MG63 (cell line): Measurements from ENCODE around the gene PRRX2. TPM values are rescaled to one million over a fixed set of nuclear protein-coding genes. Genes with fewer than 3 reads are reported as not detected.

Experiments used
- DNase-seq: peaks from one replicate; pipeline ENCODE4 v3.0.0-alpha.2; 2020
- H3K27me3 ChIP-seq: fragments of 250-450 bp; sonication (Bioruptor Pico); 2 replicates; pipeline ENCODE4 v1.5.1; 2020; ENCODE audit warnings: mild to moderate bottlenecking, moderate library complexity
- H3K36me3 ChIP-seq: fragments of 250-450 bp; sonication (Bioruptor Pico); 2 replicates; pipeline ENCODE4 v1.5.1; 2020; ENCODE audit warnings: mild to moderate bottlenecking, moderate library complexity
- H3K4me3 ChIP-seq: fragments of 250-450 bp; sonication (Bioruptor Pico); 2 replicates; pipeline ENCODE4 v1.5.1; 2020; ENCODE audit warnings: mild to moderate bottlenecking, moderate library complexity
- H3K9me3 ChIP-seq: fragments of 250-450 bp; sonication (Bioruptor Pico); 2 replicates; pipeline ENCODE4 v1.5.1; 2020; ENCODE audit warnings: mild to moderate bottlenecking, moderate library complexity
- total RNA-seq: library from RNA; depleted of rRNA; stranded (reverse); fragments of >200 nt; shearing (Covaris generic); gene quantifications from 2 replicates; pipeline ENCODE4 v1.2.3, GENCODE V29; 2014; ENCODE audit warnings: low replicate concordance

PRRX2 gene
- total RNA-seq, 1 experiment from 2014 or later, result 38.4 TPM

DNA sequence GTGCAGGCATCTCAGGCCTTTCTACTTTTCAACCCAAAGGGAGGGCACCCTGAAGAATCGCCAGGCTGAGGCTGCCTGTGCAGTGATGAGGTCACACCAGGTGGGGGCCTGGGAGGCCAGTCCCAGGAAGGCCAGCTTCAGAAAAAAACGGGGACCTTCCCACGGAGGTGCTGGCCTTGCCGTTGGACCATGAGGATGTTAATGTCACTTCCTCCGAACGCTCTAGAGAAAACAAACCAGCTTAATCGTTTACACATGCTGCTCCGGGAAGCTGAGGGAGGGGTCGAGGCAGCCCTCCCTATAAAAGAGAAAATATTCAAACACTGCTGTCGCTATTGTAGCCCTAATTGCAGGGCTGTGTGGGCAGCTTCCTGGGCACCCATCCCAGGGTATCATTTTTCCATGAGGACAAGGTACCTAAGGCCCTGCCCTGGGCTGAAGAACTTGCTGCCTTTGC lies 60.4 kb downstream of the PRRX2 start:
- peak; percentile 89 for DNase-seq
- Histone ChIP-seq H3K9me3 (no peaks in the 10 kb centered on the region), H3K4me3 (no peak overlapping the region), H3K27me3 (no peaks in the 10 kb centered on the region), H3K36me3 (no peaks in the 10 kb centered on the region; the same call in 1 of the 2 replicates)

DNA sequence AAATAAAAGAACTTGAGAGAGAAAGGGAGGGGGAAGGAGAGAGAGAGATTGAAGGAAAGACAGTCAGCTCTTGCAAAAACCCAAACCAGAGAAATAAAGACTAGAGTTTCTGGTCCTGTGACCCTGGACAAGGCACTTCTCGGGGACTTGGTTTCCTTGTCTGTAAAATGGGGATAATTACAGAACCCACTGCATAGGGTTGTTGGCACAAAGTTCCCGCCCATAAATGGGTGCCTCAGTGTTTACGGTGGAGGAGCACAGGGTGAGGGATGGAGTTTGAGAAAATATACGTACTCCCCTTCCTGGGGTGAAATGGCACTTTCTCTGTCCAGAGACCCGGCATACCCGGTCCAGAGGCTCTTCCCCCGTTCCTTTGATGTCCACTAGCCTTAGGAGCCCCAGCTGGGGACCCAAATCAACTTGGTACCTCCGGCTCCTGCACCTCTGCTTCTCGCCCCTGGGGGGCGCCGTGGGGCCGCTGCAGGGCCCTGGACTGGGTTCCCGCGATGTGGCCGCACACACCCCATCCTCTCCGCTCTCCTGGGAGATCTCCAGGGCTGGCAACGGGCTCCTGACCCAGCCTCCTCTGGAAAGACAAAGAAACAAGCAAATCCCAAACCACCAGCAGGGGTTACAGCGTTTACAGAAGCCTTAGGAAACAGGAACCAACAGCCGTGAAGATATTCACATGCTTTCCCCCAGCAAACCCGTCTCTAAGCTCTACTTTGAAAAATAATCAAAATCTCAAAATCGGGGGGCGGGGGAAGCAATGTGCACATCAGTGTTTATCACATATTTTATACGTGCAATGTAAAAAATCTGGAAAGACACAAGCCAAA lies 61.1 kb downstream of the PRRX2 start:
- Histone ChIP-seq H3K4me3 (no peak overlapping the region), H3K27me3 (no peaks in the 10 kb centered on the region)
- DNase-seq, result peak; percentile 96

DNA sequence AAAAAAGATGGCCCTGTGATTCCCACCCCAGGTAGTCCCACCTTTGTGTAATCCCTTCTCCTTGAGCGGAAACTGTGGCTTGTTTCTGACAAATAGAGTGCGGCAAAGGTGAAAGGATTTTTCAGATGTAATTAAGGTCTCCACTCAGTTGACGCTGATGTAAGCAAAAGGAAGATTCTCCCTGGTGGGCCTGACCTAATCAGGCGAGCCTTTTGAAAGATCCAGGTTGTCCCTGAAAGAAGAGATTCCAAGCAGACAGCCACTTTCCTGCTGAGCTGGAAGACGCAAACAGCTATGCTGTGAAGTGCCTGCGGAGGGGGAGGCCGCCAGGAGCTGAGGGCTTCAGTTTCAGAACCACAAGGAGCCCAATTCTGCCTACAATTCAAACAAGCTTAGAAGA lies 63.3 kb downstream of the PRRX2 start:
- no peak for DNase-seq
- H3K9me3 ChIP-seq, result no peaks in the 10 kb centered on the region
- H3K36me3 ChIP-seq, result no peaks in the 10 kb centered on the region
- no peaks in the 10 kb centered on the region for H3K27me3 ChIP-seq
- H3K4me3 ChIP-seq, result no peak overlapping the region

More for the DNA sequence above, 61.1 kb downstream of the PRRX2 start:
- H3K9me3 ChIP-seq, result no peaks in the 10 kb centered on the region
- H3K36me3 ChIP-seq, result no peaks in the 10 kb centered on the region

DNA sequence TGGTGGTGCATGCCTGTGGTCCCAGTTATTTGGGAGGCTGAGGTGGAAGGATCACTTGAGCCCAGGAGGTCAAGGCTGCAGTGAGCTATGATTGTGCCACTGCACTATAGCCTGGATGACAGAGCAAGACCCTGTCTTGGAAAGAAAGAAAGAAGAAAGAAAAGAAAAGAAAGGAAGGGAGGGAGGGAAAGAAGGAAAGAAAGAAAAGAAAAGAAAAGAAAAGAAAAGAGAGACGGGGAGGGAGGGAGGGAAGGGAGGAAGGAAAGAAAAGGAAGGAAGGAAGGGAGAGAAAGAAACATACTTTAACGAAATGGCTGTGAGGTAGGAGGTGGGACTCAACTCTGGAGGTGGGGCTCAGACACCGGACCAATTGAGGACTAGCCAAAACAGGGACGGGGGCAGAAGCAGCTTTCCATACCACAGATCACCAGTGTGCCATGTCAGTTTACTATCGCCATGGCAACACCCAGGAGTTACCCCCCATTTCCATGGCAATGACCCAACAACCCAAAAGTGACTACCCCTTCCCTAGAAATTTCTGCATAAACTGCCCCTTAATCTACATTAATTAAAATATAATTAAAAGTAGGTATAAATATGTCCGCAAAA lies 66.1 kb downstream of the PRRX2 start:
- no peaks in the 10 kb centered on the region for H3K9me3 ChIP-seq
- DNase-seq, result no peak
- no peak overlapping the region for H3K4me3 ChIP-seq
- H3K36me3 ChIP-seq, result no peaks in the 10 kb centered on the region
- H3K27me3 ChIP-seq, result no peaks in the 10 kb centered on the region

DNA sequence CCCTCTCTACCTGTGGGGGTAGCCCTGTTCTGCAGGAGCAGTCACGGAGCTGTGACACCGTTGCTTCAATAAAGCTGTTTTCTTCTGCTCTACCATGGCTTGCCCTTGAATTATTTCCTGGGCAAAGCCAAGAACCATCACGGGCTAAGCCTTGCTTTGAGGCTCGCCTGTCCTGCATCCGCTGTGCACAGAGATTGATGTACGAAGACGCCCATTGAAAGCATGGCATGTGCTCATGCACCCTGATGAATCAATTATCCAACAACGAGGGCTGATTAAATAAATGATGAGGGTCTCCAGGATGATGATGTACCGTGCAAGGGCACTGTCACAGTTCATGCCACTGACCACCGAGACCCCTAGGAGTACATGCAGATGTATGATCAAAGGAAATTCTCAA lies 66.7 kb downstream of the PRRX2 start:
- Histone ChIP-seq H3K9me3 (no peaks in the 10 kb centered on the region), H3K27me3 (no peaks in the 10 kb centered on the region), H3K4me3 (no peak overlapping the region), H3K36me3 (no peaks in the 10 kb centered on the region)
- no peak for DNase-seq

DNA sequence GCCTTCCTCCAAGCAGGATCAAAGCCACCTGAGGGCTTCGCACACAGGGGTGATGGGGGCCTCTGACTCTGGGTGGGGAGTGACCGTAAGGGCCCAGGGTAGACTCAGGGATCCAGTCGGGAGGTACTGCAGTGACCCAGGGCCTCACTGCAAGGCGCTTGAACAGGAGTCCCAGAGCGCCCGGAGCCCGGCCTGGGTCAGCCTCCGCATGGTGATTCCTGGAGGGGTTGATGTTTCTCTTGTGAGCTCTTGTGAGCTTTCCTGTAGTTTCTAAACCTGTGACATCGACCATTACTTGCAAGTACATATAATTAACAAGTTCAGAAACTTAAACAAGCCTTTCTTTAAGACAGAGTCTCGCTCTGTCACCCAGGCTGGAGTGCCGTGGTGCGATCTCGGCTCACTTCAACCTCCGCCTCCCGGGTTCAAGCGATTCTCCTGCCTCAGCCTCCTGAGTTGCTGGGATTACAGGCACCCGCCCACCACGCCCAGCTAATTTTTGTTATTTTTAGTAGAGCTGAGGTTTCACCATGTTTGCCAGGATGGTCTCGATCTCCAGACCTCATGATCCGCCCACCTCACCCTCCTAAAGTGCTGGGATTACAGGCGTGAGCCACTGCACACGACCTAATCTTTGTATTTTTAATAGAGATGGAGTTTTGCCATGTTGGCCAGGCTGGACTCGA lies 67.6 kb downstream of the PRRX2 start:
- no peaks in the 10 kb centered on the region for H3K36me3 ChIP-seq
- no peak for DNase-seq

DNA sequence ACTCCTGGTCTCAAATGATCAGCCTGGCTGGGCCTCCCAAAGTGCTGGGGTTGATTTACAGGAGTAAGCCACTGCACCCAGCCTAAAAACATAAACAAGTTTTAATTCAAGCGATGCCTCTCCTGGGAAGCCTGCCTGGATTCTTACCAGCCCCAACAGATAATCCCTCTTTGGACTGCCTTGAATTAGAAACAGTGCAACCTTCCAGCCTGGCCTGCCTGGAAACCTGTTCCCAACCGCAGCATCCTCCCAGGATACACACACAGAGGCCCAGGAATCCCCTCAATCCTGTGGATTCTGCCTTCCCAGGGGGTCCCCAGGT lies 68.1 kb downstream of the PRRX2 start:
- no peaks in the 10 kb centered on the region for H3K9me3 ChIP-seq
- H3K4me3 ChIP-seq, result no peak overlapping the region
- H3K27me3 ChIP-seq, result no peaks in the 10 kb centered on the region
- H3K36me3 ChIP-seq, result no peaks in the 10 kb centered on the region
- no peak for DNase-seq

More for the DNA sequence above, 67.6 kb downstream of the PRRX2 start:
- Histone ChIP-seq H3K27me3 (no peaks in the 10 kb centered on the region), H3K9me3 (no peaks in the 10 kb centered on the region), H3K4me3 (no peak overlapping the region)

DNA sequence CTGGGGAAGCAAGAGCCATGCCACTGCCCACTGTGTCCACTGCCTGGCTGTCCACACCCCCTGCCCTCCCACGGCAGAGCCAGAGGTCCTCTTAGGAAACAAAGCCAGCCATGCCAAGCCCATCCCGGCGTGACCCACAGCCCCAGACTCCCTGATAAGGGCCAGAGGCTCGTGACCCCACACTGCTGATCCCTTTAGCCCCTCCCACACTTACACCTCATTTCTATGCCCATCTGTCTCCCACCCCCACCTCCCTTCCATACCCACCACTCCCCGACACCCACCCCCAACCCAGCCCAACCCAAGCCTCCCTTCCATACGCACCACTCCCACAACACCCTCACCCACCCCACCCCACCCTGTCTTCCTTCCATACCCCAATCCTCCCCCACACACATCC lies 70.1 kb downstream of the PRRX2 start:
- Histone ChIP-seq H3K4me3 (no peak overlapping the region), H3K36me3 (no peaks in the 10 kb centered on the region), H3K9me3 (no peaks in the 10 kb centered on the region), H3K27me3 (no peaks in the 10 kb centered on the region)
- DNase-seq, result no peak

DNA sequence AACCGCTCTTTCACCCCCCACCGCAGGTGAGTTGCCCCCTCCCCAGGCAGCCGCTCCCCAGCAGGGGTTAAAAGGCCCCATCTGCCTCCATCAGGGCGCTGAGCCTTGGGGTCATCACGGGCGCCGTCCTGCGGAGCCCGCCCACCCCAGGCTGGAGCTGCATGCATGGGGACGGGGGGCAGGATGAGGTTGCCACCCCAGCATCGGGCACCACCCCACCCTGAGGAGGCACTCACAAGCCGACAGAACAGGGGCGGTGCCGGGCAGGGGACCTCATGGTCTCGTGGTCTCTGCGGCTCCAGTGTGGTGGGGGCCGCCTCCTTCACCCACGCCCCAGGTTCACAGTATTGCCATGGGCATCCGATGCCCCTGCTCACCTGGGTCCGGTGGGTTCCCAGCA lies 70.9 kb downstream of the PRRX2 start:
- H3K9me3 ChIP-seq, result no peaks in the 10 kb centered on the region
- DNase-seq, result no peak
- H3K27me3 ChIP-seq, result no peaks in the 10 kb centered on the region
- no peak overlapping the region for H3K4me3 ChIP-seq
- H3K36me3 ChIP-seq, result no peaks in the 10 kb centered on the region

DNA sequence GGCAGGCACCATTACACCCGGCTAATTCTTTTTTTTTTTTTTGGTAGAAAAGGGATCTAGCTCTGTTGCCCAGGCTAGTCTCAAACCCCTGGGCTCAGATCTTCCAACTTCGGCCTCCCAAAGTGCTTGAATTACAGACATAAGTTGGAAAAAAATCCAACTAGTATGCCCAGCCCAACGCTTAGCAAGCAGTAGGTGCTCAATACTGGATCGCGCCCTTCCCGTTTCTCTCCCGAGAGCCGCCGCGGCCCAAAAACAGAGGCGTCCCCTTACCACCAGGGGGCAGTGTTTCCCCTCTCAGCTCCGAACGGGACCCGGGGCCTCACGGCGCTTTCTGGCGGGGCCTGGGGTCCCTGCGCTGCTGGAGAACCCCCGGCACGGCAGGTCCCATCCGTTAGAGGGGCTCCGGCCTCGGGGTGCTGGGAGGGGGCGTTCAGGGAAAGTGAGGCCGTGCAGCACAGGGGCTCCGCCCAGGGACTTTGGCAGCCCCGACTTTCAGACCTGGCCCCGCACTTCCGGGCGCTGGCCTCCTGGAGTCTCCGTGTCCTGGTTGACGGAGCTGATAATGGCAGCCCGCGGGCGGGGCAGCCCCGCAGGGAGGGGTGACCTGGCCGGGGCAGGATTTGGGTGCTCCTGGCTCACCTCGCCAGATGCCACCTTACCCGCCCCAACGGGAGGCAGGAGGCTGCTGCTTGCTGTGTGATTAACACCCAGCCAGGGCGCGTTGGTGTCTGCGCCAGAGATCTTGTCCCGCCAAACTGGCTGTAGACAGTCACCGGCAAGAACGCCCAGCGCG lies 72.2 kb downstream of the PRRX2 start:
- H3K9me3 ChIP-seq, result no peaks in the 10 kb centered on the region
- no peaks in the 10 kb centered on the region for H3K27me3 ChIP-seq
- peak; percentile 66 for DNase-seq
- H3K36me3 ChIP-seq, result no peaks in the 10 kb centered on the region
- peak overlapping the region; percentile 47 for H3K4me3 ChIP-seq

DNA sequence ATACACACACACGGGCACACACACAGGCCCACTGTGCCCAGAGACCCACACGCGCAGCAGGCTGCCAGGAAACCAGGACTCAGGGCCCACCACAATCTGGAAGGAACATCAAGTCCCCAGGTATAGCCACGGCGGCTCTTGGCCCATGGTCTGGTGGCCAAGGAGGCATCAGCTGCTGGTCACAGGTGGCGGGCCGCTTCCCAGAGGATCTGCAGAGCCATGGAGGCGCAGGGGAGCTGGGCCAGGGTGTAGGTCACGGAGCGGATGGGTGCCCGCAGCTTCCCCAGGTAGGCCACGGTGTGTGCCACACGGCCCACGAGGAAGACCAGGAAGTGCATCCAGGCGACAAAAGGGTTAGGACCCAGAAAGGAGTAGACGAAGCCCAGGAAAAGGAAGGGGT lies 74.0 kb downstream of the PRRX2 start:
- Histone ChIP-seq H3K9me3 (no peaks in the 10 kb centered on the region), H3K27me3 (no peaks in the 10 kb centered on the region), H3K36me3 (no peaks in the 10 kb centered on the region), H3K4me3 (no peak overlapping the region)
- DNase-seq, result no peak

DNA sequence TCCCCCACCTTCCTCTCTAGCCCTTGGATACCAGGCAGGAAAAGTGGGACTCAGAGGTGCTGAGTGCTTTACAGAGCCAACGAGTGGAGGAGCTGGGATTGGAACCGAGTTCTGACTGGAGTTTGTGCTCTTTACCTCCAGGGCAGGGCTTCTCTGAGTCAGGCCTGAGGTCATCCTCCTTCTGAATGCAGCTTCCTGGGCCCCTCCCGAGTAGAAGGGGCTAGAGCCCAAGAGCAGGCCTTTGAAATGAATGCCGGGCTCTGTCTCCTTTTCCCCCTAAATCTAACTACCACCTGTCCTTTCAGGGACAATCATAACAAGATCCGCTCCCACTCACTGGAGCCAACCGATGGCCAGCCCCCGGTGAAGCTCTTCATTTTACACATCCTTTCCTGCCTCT lies 74.7 kb downstream of the PRRX2 start:
- Histone ChIP-seq H3K36me3 (no peaks in the 10 kb centered on the region), H3K27me3 (no peaks in the 10 kb centered on the region), H3K9me3 (no peaks in the 10 kb centered on the region), H3K4me3 (no peak overlapping the region)
- DNase-seq, result no peak

DNA sequence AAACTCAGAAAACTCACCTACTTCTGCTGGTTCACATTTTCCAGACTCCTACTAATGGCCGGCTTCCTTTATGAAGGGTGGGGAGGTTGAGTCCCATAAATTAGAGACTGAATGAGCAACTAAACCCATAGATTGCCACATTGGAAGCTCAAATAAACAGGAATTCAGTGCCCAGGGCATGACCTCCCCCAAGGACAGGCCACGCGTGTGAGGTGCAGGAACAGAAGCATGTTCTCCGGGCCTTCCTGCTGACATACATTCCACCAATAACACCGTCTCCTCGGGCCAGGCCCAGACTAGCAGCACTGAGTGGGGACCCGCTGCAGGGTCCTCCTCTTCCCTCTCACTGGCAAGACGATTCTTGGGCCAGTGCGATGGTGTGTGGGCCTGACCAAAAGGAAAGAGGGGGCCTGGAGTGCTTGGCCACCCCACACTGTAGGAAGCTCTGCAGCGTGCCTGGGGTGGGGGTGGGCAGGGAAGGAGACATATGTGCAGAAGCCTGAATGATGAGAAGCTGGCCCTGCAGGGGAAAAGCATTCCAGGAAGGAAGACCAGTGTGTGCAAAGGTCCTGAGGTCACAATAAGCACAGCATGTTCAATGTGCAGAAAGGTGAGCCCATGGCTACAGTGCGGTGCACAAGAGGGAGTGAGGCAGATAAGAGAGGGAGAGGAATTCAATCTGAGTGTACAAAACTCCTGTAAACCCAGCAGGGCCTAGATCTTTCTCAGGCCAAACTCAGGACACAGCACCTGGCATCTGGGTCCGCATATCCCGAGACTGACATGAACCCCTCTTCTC lies 75.4 kb downstream of the PRRX2 start:
- H3K9me3 ChIP-seq, result no peaks in the 10 kb centered on the region
- H3K4me3 ChIP-seq, result no peak overlapping the region
- no peaks in the 10 kb centered on the region for H3K27me3 ChIP-seq
- no peaks in the 10 kb centered on the region for H3K36me3 ChIP-seq
- DNase-seq, result no peak

DNA sequence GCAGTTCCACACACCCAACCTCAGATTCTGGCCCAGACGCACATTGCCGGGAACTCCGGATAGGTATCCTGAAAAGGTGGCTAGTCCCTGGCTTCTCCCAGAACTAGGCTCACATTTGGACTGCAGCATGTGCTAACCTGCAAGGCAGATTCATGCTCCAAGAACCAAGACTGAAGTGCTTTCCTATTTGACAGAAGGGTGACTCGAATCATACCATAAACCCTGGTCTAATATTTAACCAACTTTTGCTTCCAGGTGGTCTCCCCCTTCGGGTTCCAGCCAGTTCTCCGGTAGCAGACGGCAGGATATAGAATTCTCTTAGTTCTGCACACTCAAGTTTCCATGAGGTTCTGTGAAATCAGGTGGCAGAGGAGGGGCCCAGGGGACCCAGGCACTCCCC lies 79.8 kb downstream of the PRRX2 start:
- H3K36me3 ChIP-seq, result no peaks in the 10 kb centered on the region
- DNase-seq, result no peak
- H3K27me3 ChIP-seq, result no peaks in the 10 kb centered on the region
- no peaks in the 10 kb centered on the region for H3K9me3 ChIP-seq
- no peak overlapping the region for H3K4me3 ChIP-seq

DNA sequence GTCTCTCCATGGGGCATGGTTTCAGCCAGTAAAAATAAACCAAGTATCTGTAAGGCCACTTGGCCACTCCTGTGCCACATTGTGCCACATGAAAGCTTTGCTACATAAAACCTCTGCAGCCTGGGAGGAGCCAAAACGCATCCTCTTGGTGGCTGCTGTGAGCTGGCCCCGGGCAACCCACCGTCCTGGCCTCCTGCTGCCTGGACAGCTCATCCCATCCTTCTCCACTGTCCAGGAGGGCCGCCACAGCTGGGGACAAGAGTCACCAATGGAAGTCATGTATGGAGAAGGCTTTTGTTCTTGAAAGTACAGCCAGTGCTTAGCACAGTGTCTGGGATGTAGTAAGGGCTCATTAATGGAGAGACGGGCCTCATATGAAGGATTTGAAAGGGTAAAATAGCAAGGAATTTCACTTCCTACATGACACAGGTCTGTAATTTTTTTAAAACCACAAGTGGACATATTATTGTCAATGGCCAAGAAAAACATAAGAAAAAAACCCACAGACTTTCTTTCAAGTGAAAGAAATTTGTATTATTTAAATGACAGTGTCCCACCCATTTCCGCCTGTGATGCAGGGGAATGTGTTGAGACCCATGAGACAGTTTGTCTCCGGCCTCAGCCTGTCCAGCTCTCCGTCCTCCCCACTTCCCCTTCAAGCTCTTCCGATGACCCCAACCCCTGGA lies 80.8 kb downstream of the PRRX2 start:
- Histone ChIP-seq H3K27me3 (no peaks in the 10 kb centered on the region), H3K36me3 (no peaks in the 10 kb centered on the region), H3K4me3 (no peak overlapping the region), H3K9me3 (no peaks in the 10 kb centered on the region)
- no peak for DNase-seq

DNA sequence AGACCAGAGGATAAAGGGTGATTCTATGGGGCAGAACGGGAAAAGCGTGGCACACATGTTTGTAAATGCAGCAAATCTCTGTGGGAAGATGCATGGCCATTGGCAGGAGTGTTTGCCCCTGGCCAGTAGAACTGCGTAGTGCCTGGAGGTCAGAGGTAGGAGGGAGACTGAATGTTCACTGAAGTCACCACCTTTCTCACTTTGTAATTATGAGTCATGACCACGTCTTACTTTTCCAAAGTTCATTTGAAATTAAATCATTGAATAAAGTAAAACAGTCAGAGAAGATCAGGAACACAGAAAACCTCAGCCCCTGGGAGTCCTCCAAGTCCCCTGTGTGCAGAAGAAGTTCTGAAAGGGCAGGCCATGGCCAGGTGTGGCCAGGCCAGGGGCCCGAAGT lies 82.8 kb downstream of the PRRX2 start:
- no peak for DNase-seq
- no peak overlapping the region for H3K4me3 ChIP-seq
- no peaks in the 10 kb centered on the region for H3K9me3 ChIP-seq
- H3K27me3 ChIP-seq, result no peaks in the 10 kb centered on the region
- H3K36me3 ChIP-seq, result no peaks in the 10 kb centered on the region
